Epithelial cell of proximal tubule (primary cell): ENCODE measurements around the gene GYG1. TPM values are rescaled to one million over a fixed set of nuclear protein-coding genes. Genes with fewer than 3 reads are reported as not detected.

Experiments
- DNase-seq: peaks from one replicate; pipeline ENCODE4 v3.0.0-alpha.2; 2011; ENCODE audit warnings: low read depth
- H3K4me3 ChIP-seq: 2 replicates; pipeline ENCODE4 v1.5.1; 2011; ENCODE audit warnings: low read depth, mild to moderate bottlenecking, low read length
- CTCF ChIP-seq: conservative IDR thresholded peaks from 2 replicates; pipeline ENCODE4 v1.5.1; 2012; ENCODE audit warnings: low read depth, mild to moderate bottlenecking, low read length
- total RNA-seq: library from RNA; depleted of rRNA; stranded (reverse); fragments of >200 nt; gene quantifications from 2 replicates; pipeline ENCODE4 v1.2.3, GENCODE V29; 2015

The GYG1 gene
- total RNA-seq, 1 donor from 2014 or later, result 18.0 TPM

GRCh38 chr3:149055575-149055974, 64.2 kb downstream of the GYG1 start:
- H3K4me3 ChIP-seq, result no peak overlapping the region
- DNase-seq, result no peak
- no peak for TF ChIP-seq CTCF

GRCh38 chr3:149058198-149058597, 66.9 kb downstream of the GYG1 start:
- no peak overlapping the region for H3K4me3 ChIP-seq
- DNase-seq, result no peak
- no peak for TF ChIP-seq CTCF

DNA sequence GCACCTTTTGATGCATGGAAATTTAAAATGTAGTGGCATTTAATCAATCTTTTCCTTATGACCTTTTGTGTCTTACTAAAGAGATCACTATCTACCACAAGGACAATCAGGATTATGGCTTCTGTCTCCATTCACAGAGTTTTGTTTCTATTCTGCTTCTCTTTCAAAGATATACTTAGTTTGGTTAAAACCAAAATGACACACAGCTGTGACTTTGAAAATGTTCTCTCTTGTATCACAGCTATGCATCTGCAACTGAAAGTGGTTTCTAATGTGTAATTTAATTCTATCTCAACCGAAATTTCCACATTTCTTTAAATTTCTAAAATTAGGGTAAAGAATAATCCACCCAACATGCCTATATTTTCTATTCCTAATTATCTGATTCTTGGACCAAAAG, 67.3 kb downstream of the GYG1 start:
- no peak overlapping the region for H3K4me3 ChIP-seq
- no peak for TF ChIP-seq CTCF
- no peak for DNase-seq

DNA sequence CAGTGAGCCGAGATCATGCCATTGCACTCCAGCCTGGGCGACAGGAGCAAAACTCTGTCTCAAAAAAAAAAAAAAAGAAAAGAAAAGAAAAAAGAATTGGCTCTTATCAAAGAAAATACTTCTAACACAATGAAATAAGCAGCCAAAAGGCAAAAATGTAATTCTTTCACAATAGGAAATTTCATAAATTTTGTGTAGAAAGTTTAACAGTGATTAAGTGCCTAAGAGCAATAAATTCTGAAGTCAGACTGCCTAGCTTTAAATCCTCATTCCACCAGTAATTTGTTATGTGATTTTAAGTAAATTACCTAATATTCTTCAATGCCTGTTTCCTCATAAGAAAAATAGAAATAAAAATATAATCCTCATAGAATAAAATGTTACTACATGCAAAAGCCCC, 70.4 kb downstream of the GYG1 start:
- no peak for DNase-seq
- no peak for TF ChIP-seq CTCF

GRCh38 chr3:149067883-149068282, 76.5 kb downstream of the GYG1 start:
- no peak overlapping the region for H3K4me3 ChIP-seq
- no peak for TF ChIP-seq CTCF
- DNase-seq, result no peak

More for the DNA sequence above, 70.4 kb downstream of the GYG1 start:
- H3K4me3 ChIP-seq, result no peak overlapping the region

Other genes starting within 250 kb of the GYG1 start
- gene CPB1, start 163.7 kb upstream of the GYG1 start, total RNA-seq, result not detected in 2 replicates
- not detected in 2 replicates for gene CPA3, start 126.2 kb upstream of the GYG1 start, total RNA-seq
- gene HLTF, start 95.0 kb downstream of the GYG1 start, total RNA-seq, result 24.4 and 34.5 TPM in 2 replicates
- gene HPS3, start 138.1 kb downstream of the GYG1 start, total RNA-seq, result 30.7 and 32.7 TPM in 2 replicates
- not detected in 2 replicates for gene CP, start 230.3 kb downstream of the GYG1 start, total RNA-seq